Left colon (tissue), 2 donors: ENCODE results near the gene TSPAN13. TPM values are rescaled to one million over a fixed set of nuclear protein-coding genes. Genes with fewer than 3 reads are reported as not detected.
"Not testable (repeated sequence)": the region's sequence is repeated elsewhere in the genome, so short reads cannot be mapped to it uniquely, and the experiment has no call there.

Source experiments
- ATAC-seq: fragments of 200-7000 bp; cut with Tn5 transposase; one replicate; pipeline ENCODE4 v1.9.1; 2020; ENCODE audit warnings: mild to moderate bottlenecking, moderate library complexity
- DNase-seq, 2 donors: peaks; one replicate each; pipeline ENCODE4 v3.0.0-alpha.2; 2020
- intact Hi-C, 2 donors: fragments of 100-400 bp; cut with DNase I in 1 of 2; cut with micrococcal nuclease in 1 of 2; formaldehyde crosslinking; loops; one replicate each; pipeline versions ENCODE4 v1.11.2 to v1.14.0; 2022; cut with DNase I, micrococcal nuclease
- total RNA-seq, 2 donors: library from RNA; stranded (reverse); fragmentation: NEBNext Ultra II Directional; extraction: Animal tissue kit (Norgen Biotek cat#: 25700); gene quantifications; one replicate each; pipeline ENCODE4 v1.2.1, GENCODE V29; 2021
- donor health status: DM: no; HTN: no; CAD: no.
- donor health status: DM: yes; HTN: yes; CAD: no.

Gene TSPAN13
- total RNA-seq, 2 donors from 2014 or later: 79.5 to 97.7 TPM

GRCh38 chr7:16764942-16765341 is 11.4 kb downstream of the TSPAN13 start:
- peak; percentile 14 for ATAC-seq
- no peak for DNase-seq
- intact Hi-C loops: no loop called here

DNA sequence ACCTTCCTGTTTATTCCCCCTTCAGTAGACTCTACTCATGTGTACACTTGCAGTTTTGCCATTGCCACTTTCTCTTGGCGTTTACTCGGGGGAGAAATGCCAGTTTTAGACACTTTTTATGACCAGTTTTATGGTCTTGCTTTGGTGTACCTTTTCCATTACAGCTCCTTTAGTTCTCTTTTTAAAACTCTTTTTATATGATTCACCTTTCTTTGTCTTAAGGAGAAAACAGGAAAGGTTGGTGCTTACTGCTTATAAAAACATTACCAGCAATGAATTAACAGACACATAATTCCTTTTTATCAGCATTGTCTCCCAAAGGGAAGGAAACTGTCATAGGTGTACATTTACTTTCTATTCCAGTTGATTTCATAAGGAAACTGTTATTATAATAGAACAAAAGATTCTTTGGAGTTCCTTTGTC is 11.9 kb downstream of the TSPAN13 start:
- no peak for DNase-seq
- ATAC-seq: peak; percentile 62
- intact Hi-C loops: no loop called here

DNA sequence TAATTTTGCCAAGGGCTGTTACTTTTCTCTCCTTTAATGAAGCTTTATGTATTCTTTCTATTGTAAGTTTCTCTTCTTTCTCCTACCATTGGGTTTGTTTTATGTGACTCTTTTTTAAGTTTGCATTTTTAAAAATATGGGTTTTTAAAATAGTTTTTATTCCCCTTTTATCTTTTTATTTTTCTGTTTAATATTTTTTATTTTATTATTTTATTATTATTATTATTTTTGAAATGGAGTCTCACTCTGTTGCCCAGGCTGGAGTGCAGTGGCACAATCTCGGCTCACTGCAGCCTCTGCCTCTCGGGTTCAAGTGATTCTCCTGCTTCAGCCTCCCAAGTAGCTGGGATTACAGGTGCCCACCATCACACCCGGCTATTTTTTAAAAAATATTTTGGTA is 16.4 kb downstream of the TSPAN13 start:
- intact Hi-C loops, DNase-seq, ATAC-seq: not testable (repeated sequence)

DNA sequence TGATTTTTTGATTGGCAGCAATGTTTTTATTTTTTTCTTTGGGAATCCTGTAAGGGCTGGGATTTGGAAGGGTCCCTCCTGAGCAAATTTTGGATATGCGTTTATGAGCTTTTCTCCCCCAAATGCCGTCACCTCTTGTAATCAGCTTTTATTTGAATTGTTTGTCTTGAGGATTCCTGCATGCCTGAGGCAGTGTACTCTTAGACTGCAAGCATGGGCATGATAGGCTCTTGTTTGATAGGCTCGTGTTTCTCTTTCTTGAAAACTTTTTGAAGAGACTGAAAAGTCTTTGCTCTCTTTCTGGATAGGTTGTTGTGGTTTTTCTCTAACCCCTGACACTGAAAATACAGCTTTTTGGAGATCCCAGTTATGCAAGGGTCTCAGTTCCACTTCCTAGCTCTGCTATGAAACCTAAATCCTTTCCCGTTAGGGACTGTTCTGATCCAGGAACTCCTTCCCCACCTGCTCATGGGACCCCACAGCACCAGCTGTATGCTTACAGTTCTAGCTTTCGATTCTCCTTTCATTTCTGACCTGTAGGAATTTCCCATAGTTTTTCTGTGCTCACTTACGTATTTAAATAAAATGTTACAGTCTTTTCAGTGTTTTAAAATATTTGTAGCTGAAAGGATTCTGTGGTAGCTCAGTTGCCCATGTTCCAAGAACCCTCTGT is 17.2 kb downstream of the TSPAN13 start:
- ATAC-seq: no peak
- intact Hi-C loops: no loop called here
- no peak for DNase-seq

DNA sequence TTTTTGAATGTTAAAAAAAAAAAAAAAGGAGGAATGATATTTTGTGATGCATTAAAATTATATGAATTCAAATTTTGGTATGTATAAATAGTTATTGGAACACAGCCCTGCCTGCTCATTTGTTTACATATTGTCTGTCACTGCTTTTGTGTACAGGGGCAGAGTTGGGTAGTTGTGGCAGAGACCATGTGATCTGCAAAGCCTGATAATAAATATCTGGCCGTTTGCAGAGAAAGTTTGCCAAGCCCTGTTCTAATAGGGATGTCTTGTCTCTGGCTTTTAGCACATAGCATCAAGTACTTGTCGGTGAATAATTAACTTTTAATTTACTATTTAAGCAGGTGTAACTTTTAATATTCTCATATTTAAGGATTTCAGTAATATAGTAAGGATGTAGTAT is 19.8 kb downstream of the TSPAN13 start:
- intact Hi-C loops: no loop called here
- DNase-seq (no peak), ATAC-seq (no peak)

- no peak for DNase-seq
- intact Hi-C loops: no loop called here
- no peak for ATAC-seq
These were observed 20.3 kb downstream of the TSPAN13 start for GRCh38 chr7:16773884-16774283.

GRCh38 chr7:16774294-16774693 is 20.7 kb downstream of the TSPAN13 start:
- no peak for ATAC-seq
- intact Hi-C loops: no loop called here
- no peak for DNase-seq

- ATAC-seq (no peak), DNase-seq (no peak)
- intact Hi-C loops: no loop called here
These were observed 21.4 kb downstream of the TSPAN13 start for GRCh38 chr7:16774986-16775385.

- DNase-seq (no peak), ATAC-seq (no peak)
- intact Hi-C loops: no loop called here
These were observed 22.5 kb downstream of the TSPAN13 start for GRCh38 chr7:16776053-16776452.

DNA sequence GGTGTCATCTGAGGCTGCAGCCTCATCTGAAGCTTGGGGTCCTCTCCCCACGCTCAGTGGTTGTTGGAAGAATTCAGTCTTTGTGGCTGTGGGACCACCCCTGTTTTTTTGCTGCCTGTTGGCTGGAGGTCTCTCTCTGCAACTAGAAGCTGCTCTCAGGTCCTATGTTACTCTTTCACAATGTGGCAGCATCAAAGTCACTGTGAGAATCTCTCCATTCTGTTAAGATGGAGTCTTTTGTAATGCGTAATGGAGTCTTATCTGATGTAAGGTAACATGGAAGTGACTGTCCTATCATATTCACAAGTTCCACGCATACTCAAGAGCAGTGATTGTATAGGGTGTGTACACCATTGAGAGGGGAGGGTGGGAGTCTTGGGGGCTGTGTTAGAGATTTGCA is 24.9 kb downstream of the TSPAN13 start:
- no peak for DNase-seq
- no peak for ATAC-seq
- intact Hi-C loops: no loop called here

GRCh38 chr7:16779051-16779450 is 25.5 kb downstream of the TSPAN13 start:
- intact Hi-C loops: no loop called here
- no peak for ATAC-seq

DNA sequence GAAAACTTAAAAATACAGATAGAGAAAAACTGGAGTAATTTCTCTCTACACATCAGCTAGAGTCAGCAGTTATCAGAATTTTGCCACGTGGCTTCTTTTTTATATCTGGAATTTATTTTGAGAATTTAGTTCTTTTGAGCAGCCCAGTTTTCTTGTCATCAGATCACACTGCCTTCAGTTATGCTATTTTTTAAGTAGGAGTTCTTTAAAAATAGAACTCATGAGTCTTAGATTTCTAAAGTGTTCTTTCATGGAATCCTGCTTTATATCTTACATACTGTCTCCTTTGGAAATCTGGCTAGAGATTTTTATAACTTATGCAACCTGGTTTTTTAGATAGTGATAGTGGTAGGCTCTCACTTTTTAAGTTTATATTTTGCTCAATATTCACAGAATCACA is 27.0 kb downstream of the TSPAN13 start:
- intact Hi-C loops: no loop called here
- no peak for DNase-seq

More at GRCh38 chr7:16779051-16779450, 25.5 kb downstream of the TSPAN13 start:
- DNase-seq: no peak

DNA sequence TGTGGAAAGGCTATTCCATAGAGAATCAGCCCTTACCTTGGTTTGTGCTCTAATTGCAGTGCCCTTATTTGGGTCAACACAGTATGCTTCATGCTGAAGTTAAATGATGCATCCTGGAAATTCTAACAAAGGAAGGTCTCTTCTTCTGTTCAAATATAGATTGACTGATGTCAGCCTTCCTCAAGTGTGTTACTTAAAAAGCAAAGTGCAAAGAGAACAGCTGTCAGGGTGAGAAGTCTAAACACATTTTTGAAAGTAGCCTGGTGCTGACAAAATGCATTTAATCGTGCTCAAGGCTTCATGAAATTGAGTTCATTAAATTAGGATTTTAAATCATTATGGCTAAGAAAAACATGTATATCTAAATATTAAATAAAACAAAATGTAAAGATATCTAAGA is 31.8 kb downstream of the TSPAN13 start:
- no peak for ATAC-seq
- intact Hi-C loops: no loop called here
- no peak for DNase-seq

More for the DNA sequence above, 27.0 kb downstream of the TSPAN13 start:
- ATAC-seq: no peak

GRCh38 chr7:16785846-16786245 is 32.3 kb downstream of the TSPAN13 start:
- intact Hi-C loops: no loop called here
- ATAC-seq: no peak
- DNase-seq: no peak

GRCh38 chr7:16786257-16786656 is 32.7 kb downstream of the TSPAN13 start:
- ATAC-seq (peak; percentile 58), DNase-seq (no peak)
- intact Hi-C loops: no loop called here

DNA sequence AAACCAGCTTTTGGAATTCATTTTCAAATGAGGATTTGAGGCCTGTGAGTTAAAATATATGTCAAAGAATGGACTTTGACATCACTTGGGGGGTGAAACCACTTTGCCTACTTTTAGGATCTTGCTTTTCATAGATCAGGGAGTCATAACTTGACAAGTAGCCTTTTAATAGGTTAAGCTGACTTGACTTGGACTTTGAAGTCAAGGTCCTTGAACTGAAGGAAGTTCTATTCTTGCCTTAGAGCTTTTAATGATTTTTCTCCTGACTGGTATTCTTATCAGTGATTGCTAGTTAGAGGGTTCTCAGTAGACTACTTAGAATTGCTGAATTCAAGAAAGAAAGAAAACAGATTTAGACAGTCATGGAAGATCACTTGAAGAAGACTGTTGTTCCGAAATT is 33.6 kb downstream of the TSPAN13 start:
- intact Hi-C loops: no loop called here
- DNase-seq (no peak), ATAC-seq (peak; percentile 69)

- intact Hi-C loops: no loop called here
- ATAC-seq: peak; percentile 23
- no peak for DNase-seq
These were observed 37.5 kb downstream of the TSPAN13 start for GRCh38 chr7:16791071-16791470.

- intact Hi-C loops: no loop called here
- DNase-seq (no peak), ATAC-seq (peak; percentile 48)
These were observed 38.5 kb downstream of the TSPAN13 start for GRCh38 chr7:16791905-16792698.

- ATAC-seq (no peak), DNase-seq (no peak)
- intact Hi-C loops: no loop called here
These were observed 41.4 kb downstream of the TSPAN13 start for GRCh38 chr7:16794986-16795385.

- intact Hi-C loops: no loop called here
- DNase-seq (no peak), ATAC-seq (no peak)
These were observed 42.1 kb downstream of the TSPAN13 start for GRCh38 chr7:16795624-16796023.
